B cell (primary cell): ENCODE measurements around the gene FRMD7. TPM values are rescaled to one million over a fixed set of nuclear protein-coding genes. Genes with fewer than 3 reads are reported as not detected.

Experiments used
- ATAC-seq: fragments of 200-7000 bp; cut with Tn5 transposase; one replicate; pipeline ENCODE4 v1.10.0; 2021; ENCODE audit warnings: low read depth, mild to moderate bottlenecking, moderate number of reproducible peaks, moderate library complexity
- CTCF ChIA-PET: fragments of 350-600 bp; sonication (Branson Sonifier 250); formaldehyde crosslinking; loops from one replicate; lab custom pipeline; 2021; ENCODE audit warnings: antibody characterized with exemption, inconsistent platforms; lab: Charles Lee
- POLR2A ChIA-PET: fragments of 350-600 bp; sonication (Branson Sonifier 250); formaldehyde crosslinking; loops from one replicate; lab custom pipeline; 2021; ENCODE audit warnings: antibody characterized with exemption; lab: Charles Lee
- DNase-seq: peaks from one replicate; pipeline ENCODE4 v3.0.0; 2013
- H2AFZ ChIP-seq: 2 replicates; pipeline ENCODE4 v1.6.1; 2012; ENCODE audit warnings: mild to moderate bottlenecking, low read depth, low read length; ENCODE audit not compliant: insufficient read depth, poor library complexity, severe bottlenecking
- H3K27ac ChIP-seq, 2 donors: 1 replicate in 1 of 2; 2 replicates in 1 of 2; pipeline ENCODE4 v1.5.1; 2012 to 2013; ENCODE audit warnings: low read length in 2 of 2, mild to moderate bottlenecking in 2 of 2, moderate library complexity in 1 of 2
- H3K27me3 ChIP-seq, 4 experiments: fragments of 200-600 bp in 1 of 4; sonication (generic) in 1 of 4; replicated peaks in 1 of 4; 1 replicate in 2 of 4; 2 replicates in 2 of 4; pipeline versions ENCODE4 v1.6.1 to v1.7.0; 2013 to 2016; ENCODE audit warnings: low read length in 3 of 4, mild to moderate bottlenecking in 2 of 4, mixed read lengths in 1 of 4, moderate library complexity in 1 of 4; ENCODE audit not compliant: insufficient read depth in 4 of 4, control insufficient read depth in 3 of 4; ENCODE audit errors: control extremely low read depth in 1 of 4
- H3K36me3 ChIP-seq, 2 experiments: replicated peaks in 1 of 2; 1 replicate in 1 of 2; 2 replicates in 1 of 2; pipeline versions ENCODE4 v1.6.1 to v1.7.1; 2013; ENCODE audit warnings: low read length in 1 of 2; ENCODE audit not compliant: insufficient read depth in 2 of 2, control insufficient read depth in 1 of 2; ENCODE audit errors: control extremely low read depth in 1 of 2, extremely low read depth in 1 of 2
- H3K4me1 ChIP-seq, 2 donors: fragments of 200-600 bp in 1 of 2; sonication (generic) in 1 of 2; 1 replicate in 1 of 2; 2 replicates in 1 of 2; pipeline versions ENCODE4 v1.5.1 to v1.6.1; 2013 to 2017; ENCODE audit warnings: low read length in 2 of 2; ENCODE audit not compliant: control insufficient read depth in 2 of 2, insufficient read depth in 2 of 2
- H3K4me2 ChIP-seq: replicated peaks from 2 replicates; pipeline ENCODE3; 2012; ENCODE audit warnings: mild to moderate bottlenecking, low read depth, low read length; ENCODE audit not compliant: poor library complexity, severe bottlenecking
- H3K4me3 ChIP-seq, 5 experiments: fragments of 200-600 bp in 1 of 5; sonication (generic) in 1 of 5; 1 replicate in 3 of 5; 2 replicates in 2 of 5; pipeline versions ENCODE4 v1.5.1 to v1.7.0; 2011 to 2016; ENCODE audit warnings: low read length in 4 of 5, mild to moderate bottlenecking in 4 of 5, low read depth in 2 of 5, control low read depth in 1 of 5, moderate library complexity in 1 of 5; ENCODE audit not compliant: insufficient read depth in 1 of 5; ENCODE audit errors: control extremely low read depth in 1 of 5, extremely low read depth in 1 of 5
- H3K79me2 ChIP-seq: fragments of 200-600 bp; sonication (generic); one replicate; pipeline ENCODE4 v1.6.0; 2016; ENCODE audit warnings: low read length; ENCODE audit not compliant: control insufficient read depth, insufficient read depth
- H3K9ac ChIP-seq: fragments of 200-600 bp; sonication (generic); 2 replicates; pipeline ENCODE4 v1.6.1; 2017; ENCODE audit warnings: mild to moderate bottlenecking, low read length, moderate library complexity
- H3K9me3 ChIP-seq, 3 donors: one replicate each; pipeline versions ENCODE4 v1.6.1 to v1.7.1; 2013; ENCODE audit warnings: low read length in 2 of 3; ENCODE audit not compliant: control insufficient read depth in 2 of 3, insufficient read depth in 1 of 3; ENCODE audit errors: control extremely low read depth in 1 of 3
- H4K20me1 ChIP-seq: 2 replicates; pipeline ENCODE4 v1.6.0; 2012; ENCODE audit warnings: mild to moderate bottlenecking, low read length; ENCODE audit not compliant: insufficient read depth, control insufficient read depth, poor library complexity, severe bottlenecking
- H3K27ac Mint-ChIP-seq: one replicate; pipeline ENCODE4 v1.8.0; 2021; ENCODE audit warnings: mixed read lengths
- H3K27me3 Mint-ChIP-seq: one replicate; pipeline ENCODE4 v1.8.0; 2021; ENCODE audit warnings: mixed read lengths
- H3K4me1 Mint-ChIP-seq: one replicate; pipeline ENCODE4 v1.8.0; 2021; ENCODE audit warnings: mixed read lengths
- H3K4me3 Mint-ChIP-seq: one replicate; pipeline ENCODE4 v1.8.0; 2021; ENCODE audit warnings: mixed read lengths
- H3K9me3 Mint-ChIP-seq: one replicate; pipeline ENCODE4 v1.8.0; 2022; ENCODE audit warnings: mixed read lengths; ENCODE audit not compliant: insufficient read depth
- CTCF ChIP-seq: fragments of 200-600 bp; IDR thresholded peaks from one replicate; pipeline ENCODE4 v1.8.0; 2022; ENCODE audit warnings: antibody characterized with exemption, mild to moderate bottlenecking
- EZH2 ChIP-seq: IDR thresholded peaks from 2 replicates; pipeline ENCODE4 v1.6.1; 2012; ENCODE audit warnings: borderline replicate concordance, low read depth, mild to moderate bottlenecking, moderate library complexity, low read length; ENCODE audit not compliant: insufficient read depth, poor library complexity, severe bottlenecking
- WGBS: methylation state at CpG from one replicate; pipeline ENCODE4 v1.1.5; 2013; ENCODE audit warnings: missing lambda C conversion rate; ENCODE audit not compliant: insufficient coverage; 5-methylcytosine and 5-hydroxymethylcytosine counted together
- intact Hi-C: fragments of 100-400 bp; cut with micrococcal nuclease; formaldehyde crosslinking; loops from one replicate; pipeline ENCODE4 v1.10.0; 2022
- polyA plus RNA-seq: library from polyadenylated mRNA; depleted of rRNA; stranded (reverse); fragments of >200 nt; gene quantifications from 2 replicates; pipeline ENCODE4 v1.2.3, GENCODE V29; 2012
- total RNA-seq, 2 donors: library from RNA; stranded (reverse); fragments of 120-200 nt in 1 of 2; gene quantifications; 1 replicate in 1 of 2; 2 replicates in 1 of 2; pipeline versions ENCODE4 v1.2.3 to v1.2.4, GENCODE V29; 2013 to 2022

FRMD7 gene
- total and polyA plus RNA-seq, 2 donors (not counting 1 experiment from before 2014, with no cell fraction given) = not detected

- TF ChIP-seq CTCF = no peak
- no peak for TF ChIP-seq EZH2
- Histone ChIP-seq H3K4me1 (peaks cover 0 to 5% of the 10 kb centered on the region in 2 donors), H3K27ac (no peak overlapping the region), H3K36me3 (no peaks in the 10 kb centered on the region), H3K9me3 (no peaks in the 10 kb centered on the region), H3K4me2 (no peak overlapping the region), H4K20me1 (peaks cover 6% of the 10 kb centered on the region), H3K4me3 (no peak overlapping the region), H3K27me3 (no peaks in the 10 kb centered on the region), H3K9ac (no peak overlapping the region), H2AFZ (no peak overlapping the region), H3K79me2 (peaks cover 42% of the 10 kb centered on the region)
- intact Hi-C loops = no loop called here
- CTCF ChIA-PET = no interaction called here
- Mint-ChIP-seq H3K27ac (no peak overlapping the region), H3K4me3 (no peak overlapping the region), H3K4me1 (peaks cover 42% of the 10 kb centered on the region), H3K9me3 (no peaks in the 10 kb centered on the region), H3K27me3 (no peaks in the 10 kb centered on the region)
- no peak for ATAC-seq
- no peak for DNase-seq
- POLR2A ChIA-PET = no interaction called here
- WGBS = 100% methylated on average over 1 of the region's 4 CpGs
These were observed 86.8 kb downstream of the FRMD7 start for GRCh38 chrX:132041015-132041414.

GRCh38 chrX:132040066-132040465 lies 87.8 kb downstream of the FRMD7 start:
- TF ChIP-seq CTCF (no peak), EZH2 (no peak)
- Histone ChIP-seq H3K9ac (no peak overlapping the region), H3K9me3 (no peaks in the 10 kb centered on the region), H3K79me2 (peaks cover 45% of the 10 kb centered on the region), H3K27me3 (no peaks in the 10 kb centered on the region), H3K36me3 (no peaks in the 10 kb centered on the region), H4K20me1 (no peaks in the 10 kb centered on the region), H3K4me1 (peaks cover 0 to 6% of the 10 kb centered on the region in 2 donors), H3K4me3 (no peak overlapping the region), H3K27ac (no peak overlapping the region), H2AFZ (no peak overlapping the region), H3K4me2 (no peak overlapping the region)
- ATAC-seq = no peak
- Mint-ChIP-seq H3K27ac (no peak overlapping the region), H3K4me3 (no peak overlapping the region), H3K4me1 (peaks cover 45% of the 10 kb centered on the region), H3K9me3 (no peaks in the 10 kb centered on the region), H3K27me3 (no peaks in the 10 kb centered on the region)
- ChIA-PET CTCF (no interaction called here), POLR2A (no interaction called here)
- intact Hi-C loops = no loop called here
- DNase-seq = no peak
- no CpG with 5 or more reads among the region's 2 CpGs for WGBS
